Activated CD4-positive, alpha-beta T cell treated with anti-CD3 and anti-CD28 coated beads, Interleukin-2, amount 50 U/mL, for 16 hours (primary cell): ENCODE data around the gene SKIDA1.
A peak's percentile ranks its signal among the peaks of the same experiment; 100 is the strongest.
"Not testable (repeated sequence)": the region's sequence is repeated elsewhere in the genome, so short reads cannot be mapped to it uniquely, and the experiment has no call there.

Source experiments
- DNase-seq: peaks from one replicate; pipeline ENCODE4 v3.0.0-alpha.2; 2020

SKIDA1 gene

DNA sequence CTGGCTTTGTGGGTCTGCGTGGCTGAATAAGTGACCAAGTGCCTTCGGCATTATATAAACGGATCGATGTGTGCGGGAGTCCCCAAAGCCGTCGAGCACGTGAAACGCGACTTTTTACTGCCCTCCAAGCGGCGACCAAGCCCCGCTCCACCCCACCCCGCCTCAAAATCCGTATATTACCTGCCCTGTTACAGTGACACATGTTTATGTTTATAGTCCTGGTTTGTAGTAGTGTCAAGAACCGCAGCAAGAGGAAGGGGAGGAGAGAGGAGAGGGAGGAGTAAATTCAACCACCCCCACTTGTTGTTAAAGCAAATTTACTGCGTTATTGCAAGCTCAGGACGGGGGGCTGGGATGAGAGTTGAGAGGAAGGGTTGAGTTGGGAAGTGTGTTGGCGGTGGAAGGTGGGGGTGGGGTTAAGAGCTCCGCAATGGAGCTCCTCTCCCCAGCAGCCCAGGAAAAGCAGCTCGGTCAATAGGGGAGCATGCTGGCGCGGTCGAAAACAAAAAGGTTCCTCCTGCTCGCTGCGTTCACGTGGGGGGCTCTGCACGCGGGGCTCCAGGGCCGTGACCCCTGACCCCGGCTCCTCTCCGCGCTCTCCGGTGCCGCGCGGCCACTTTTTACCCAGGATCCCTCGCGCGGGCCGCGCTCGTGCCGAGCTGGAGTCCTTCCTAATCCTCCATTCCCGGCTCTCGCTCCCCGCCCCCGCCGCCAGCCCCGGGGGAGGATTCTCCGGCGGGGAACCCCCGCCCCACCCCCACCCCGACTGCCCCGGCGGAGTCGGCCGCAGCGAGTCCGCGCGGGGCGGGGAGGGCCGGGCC, at the start of gene SKIDA1:
TSS of gene SKIDA1 (minus strand) at position 316 of the 821 bp plus-strand sequence. CDS start 7,860 bp downstream, outside the sequence.
- peak; percentile 74 for DNase-seq

DNA sequence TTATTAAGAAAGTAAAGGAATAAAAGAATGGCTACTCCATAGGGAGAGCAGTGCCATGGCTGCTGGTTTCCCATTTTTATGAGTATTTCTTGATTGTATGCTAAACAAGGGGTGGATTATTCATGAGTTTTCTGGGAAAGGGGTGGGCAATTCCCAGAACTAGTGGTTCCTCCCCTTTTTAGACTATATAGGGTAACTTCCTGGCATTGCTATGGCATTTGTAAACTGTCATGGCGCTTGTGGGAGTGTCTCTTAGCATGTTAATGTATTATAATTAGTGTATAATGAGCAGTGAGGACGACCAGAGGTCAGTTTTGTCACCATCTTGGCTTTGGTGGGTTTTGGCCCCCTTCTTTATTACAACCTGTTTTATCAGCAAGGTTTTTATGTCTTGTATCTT, 49.0 kb upstream of the SKIDA1 start:
- not testable (repeated sequence) for DNase-seq

DNA sequence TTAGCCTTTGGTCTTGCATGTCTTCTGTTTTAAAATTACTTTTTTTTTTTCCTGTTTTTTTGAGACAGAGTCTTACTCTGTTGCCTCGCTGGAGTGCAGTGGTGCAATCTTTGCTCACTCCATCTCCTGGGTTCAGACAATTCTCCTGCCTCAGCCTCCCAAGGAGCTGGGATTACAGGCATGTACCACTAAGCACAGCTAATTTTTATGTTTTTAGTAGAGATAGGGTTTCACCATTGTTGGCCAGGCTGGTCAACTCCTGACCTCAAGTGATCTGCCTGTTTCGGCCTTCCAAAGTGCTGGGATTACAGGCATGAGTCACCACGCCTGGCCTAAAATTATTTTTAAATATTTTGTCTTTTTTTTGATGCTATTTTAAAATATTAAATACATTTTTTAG, 47.1 kb upstream of the SKIDA1 start:
- no peak for DNase-seq

DNA sequence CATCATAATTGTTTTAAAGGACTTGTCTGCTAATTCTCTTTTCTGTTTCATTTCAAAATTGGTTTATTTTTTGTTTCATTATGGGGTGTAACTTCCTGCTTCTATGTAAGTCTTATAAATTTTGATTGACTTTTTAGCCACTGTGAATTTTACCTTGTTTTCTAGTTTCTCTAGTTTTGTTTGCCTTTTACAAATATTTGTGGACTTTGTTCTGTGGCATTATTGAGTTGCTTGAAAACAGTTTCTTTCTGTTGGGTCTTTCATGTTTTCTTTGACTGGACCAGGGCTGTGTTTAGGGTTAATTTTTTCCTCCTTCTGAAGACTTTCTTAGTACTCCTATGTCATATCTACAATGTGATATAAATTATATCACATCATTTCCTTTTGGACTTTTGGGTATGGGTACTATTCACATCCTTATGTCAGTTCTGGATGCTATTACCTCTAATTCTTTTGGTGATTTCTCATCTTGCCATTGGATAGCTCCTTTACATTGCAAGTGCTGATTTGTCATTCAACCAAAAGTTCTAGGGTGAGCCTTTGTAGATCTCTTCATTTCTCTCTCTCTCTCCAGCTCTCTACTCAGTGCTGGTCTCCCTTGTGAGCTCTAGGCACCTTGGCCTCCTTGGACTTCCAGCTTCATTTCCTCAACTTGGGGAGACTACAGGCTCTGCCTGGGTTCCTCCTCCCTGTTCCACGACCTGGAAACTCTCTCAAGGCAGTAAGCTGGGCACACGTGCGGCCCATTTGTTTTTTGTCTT, 45.5 kb upstream of the SKIDA1 start:
- no peak for DNase-seq

DNA sequence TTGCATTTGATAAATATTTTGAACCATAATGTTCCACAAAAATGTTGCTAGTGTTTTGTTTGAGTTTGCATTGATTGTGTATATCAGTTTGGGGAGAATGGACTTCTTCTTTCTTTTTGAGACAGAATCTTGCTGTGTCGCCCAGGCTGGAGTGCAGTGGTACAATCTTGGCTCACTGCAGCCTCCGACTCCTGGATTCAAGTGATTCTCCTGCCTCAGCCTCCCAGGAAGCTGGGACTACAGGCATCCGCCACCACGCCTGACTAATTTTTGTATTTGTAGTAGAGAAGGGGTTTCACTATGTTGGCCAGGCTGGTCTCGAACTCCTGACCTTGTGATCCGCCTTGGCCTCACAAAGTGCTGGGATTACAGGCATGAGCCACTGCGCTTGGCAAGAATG, 33.5 kb upstream of the SKIDA1 start:
- not testable (repeated sequence) for DNase-seq

DNA sequence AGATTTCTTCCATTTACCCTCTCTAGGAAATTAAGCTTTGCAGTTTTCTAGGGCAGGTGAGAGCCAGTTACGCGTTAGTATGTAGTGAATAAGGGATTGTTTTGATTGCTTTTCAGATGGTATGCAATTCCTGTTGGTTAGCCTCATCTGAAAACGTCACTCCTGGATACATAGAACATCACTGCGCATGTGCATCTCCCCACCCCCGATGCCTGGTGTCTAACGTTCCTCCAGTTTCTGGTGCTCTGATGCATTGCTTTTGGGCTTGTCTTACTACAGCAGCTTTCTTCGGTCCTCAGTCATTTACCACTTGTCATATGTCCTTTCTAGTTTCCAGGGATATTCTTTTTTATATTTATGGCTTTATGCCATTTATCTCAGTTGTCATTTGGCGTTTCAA, 31.0 kb upstream of the SKIDA1 start:
- DNase-seq: no peak

DNA sequence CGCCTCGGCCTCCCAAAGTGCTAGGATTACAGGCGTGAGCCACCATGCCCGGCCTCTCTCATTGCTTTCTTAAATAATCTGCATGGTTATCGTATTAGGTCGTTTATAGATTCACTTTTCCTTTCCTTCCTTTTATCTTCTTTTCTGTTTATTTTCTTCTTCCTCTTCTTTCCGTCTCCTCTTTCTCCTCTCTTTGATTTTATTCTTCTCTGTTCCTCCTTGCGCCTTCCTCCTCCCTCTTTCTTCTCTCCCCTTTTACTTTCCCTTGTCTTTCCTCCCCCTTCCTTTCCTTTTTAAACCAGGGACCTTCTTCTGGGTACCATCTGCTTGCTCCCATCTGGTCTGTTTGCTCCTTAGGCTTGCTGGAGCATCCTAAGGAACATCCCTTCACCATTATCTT, 27.2 kb upstream of the SKIDA1 start:
- DNase-seq: no peak

DNA sequence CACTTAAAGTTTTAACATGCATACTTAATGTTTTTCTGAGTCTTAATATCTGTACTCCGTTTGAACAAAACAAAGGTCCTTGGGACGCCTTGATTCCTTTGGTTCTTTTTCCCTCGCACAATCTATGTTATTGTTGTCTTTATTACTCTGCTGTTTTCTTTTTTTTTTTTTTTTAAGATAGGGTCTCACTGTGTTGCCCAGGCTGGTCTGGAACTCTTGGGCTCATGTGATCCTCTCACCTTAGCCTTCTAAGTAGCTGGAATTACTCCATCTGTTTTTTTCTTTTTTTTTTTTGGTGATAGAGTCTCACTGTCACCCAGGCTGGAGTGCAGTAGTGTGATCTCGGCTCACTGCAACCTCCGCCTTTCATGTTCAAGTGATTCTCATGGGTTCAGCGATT, 21.8 kb upstream of the SKIDA1 start:
- DNase-seq: no peak

DNA sequence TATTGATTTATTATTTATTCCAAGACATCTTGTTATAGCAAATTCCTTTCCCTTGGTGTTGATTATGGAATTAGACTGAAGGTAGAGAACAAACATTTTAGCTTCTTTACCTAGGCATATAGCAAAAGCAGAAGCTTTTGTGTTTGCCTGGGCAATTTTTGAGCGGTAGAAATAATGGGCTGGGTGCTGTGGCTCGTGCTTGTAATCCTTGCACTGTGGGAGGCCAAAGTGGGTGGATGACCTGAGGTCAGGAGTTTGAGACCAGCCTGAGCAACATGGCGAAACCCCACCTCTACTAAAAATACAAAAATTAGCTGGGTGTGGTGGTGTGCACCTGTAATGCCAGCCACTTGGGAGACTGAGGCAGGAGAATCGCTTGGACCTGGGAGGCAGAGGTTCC, 15.2 kb upstream of the SKIDA1 start:
- not testable (repeated sequence) for DNase-seq

DNA sequence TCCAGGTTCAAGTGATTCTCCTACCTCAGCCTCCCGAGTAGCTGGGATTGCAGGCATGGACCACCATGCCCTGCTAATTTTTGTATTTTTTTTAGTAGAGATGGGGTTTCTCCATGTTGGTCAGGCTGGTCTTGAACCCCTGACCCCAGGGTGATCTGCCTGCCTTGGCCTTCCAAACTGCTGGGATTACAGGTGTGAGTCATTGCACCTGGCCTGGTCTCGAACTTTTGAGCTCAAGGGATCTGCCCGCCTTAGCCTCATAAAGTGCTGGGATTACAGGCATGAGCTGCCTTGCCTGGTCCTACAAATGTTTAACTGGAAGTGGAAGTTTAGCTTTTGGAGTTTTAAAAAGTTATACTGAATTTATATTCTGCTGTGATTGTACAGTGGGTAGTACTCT, 11.4 kb upstream of the SKIDA1 start:
- DNase-seq: no peak

DNA sequence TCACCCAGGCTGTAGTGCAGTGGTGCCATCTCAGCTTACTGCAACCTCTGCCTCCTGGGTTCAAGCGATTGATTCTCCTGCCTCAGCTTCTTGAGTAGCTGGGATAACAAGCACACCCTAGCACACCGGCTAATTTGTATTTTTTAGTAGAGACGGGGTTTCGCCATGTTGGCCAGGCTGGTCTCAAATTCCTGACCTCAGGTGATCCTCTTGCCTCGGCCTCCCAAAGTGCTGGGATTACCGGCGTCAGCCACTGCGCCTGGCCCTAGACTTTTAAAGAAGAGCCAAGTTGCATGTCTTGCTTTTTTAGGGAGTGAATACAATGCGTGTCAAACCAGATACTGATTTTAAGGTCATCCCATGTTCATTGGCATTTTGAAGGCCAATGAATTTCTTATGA, 10.5 kb upstream of the SKIDA1 start:
- DNase-seq: not testable (repeated sequence)

DNA sequence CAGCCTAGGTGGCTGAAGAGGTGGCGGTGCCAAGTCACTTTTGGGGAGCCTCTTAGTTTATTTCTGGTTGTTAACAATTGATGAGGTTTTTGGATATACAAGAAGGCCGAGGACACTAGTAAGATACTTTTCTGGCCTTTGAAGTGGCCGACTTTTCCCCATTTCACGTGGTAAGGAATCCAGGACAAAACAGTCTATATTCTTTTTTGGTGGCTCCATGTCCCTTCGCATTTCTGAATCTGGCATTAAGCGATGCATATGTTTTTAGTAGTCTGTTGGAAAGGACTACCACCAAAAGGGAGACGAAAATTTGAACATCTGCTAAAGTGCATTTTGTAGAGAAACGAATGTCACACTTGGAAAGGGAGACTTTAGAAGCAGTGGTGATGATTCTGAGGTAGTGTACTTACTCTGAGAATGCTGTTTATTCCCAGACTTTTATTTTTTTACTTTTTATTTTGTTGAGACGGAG, 10.0 kb upstream of the SKIDA1 start:
- DNase-seq: no peak

DNA sequence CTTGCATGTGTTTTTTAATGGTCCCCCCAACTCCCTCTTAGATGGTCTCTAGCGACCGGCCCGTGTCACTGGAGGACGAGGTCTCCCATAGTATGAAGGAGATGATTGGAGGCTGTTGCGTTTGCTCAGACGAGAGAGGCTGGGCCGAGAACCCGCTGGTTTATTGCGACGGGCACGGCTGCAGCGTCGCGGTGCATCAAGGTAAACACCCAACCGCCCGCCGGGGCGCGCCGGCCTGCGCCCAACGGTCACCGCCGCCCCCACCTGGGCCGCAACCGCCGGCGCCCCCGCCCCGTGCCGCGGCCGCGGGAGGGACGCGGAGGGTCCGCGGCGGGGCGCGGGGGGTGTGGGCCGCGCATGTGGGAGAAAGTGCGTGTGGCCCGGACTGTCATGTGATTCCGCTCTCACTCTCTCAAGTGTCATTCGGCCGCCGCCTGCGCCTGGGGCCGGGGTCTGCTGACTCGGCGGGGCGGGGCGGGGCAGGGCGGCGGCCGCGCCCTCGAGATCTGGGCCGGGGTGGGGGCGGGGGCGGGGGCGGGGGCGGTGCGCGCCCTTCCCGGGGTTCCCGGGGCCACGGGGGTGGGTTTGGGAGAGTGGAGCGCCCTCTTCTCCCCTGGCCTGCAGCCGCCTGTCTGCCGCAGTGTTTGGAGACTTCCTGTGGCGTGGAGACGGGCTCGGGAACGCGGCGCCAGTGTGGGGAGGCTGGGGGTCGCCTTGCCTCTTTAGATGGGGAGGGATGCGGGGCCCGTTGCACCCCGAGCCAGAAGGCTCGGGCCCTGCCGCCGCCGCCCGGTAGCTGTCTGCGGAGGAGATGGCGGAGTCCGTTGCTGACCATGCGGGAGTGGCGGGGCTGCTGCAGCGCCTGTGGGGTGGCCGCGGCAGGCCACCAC, 9.4 kb upstream of the SKIDA1 start:
- DNase-seq: peak; percentile 37

DNA sequence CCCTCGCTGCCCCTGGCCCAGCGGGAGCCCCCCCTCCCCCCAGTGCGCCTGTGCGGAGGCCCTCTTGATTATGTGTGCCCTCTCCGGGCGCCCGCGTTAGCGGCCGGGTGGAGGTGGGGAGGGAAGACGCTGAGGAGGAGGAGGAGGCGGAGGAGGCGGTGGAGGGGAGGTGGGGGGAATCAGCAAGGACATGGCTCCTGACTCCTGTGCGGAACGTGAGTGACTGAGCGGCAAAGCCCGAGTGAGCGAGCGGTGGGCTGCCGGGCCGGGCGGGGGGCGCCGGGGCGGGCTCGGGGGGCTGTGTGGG, 8.8 kb upstream of the SKIDA1 start:
- DNase-seq: no peak

DNA sequence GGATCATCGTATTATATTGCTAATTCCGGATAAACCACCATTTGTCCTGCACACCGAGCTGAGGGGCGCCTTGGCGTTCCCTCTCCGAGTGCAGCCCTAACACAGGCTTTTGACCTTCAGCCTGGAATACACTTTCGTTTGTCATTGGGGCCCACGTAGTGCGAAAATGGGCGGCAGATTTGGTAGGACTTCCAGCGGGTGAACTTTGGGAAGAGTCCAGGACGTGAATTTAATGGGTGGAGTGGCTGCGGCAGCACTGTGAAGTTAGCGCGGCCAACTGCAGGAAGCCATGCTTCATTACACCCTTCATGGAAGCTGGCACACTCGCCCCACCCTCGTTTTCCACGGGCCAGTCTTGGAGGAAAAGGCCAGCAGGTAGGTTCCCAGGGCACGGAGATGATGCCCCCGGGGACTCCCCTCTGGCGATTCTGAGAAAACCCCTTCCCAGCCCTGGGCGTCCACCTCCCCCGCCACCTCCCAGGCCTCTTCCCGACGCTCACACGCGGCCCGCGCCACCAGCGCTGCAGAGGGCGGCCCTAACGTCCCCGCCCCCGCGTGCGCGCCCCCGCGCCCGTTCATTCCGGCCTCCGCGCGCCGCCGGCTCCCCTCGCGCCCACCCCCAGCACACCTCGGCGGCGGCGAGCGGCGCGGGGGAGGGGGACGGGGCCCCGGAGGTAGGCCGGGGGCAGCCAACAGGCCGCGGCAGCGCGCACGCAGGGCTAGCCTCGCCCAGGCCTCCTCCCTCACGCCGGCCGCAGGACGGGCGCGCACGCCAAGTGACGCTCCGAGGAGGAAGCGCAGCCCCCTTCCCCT, 8.2 kb upstream of the SKIDA1 start, which contains the start of gene MLLT10:
TSS of gene MLLT10 (plus strand) at position 766 of the 813 bp plus-strand sequence. CDS start 413 bp downstream, outside the sequence.
- DNase-seq: peak; percentile 95

DNA sequence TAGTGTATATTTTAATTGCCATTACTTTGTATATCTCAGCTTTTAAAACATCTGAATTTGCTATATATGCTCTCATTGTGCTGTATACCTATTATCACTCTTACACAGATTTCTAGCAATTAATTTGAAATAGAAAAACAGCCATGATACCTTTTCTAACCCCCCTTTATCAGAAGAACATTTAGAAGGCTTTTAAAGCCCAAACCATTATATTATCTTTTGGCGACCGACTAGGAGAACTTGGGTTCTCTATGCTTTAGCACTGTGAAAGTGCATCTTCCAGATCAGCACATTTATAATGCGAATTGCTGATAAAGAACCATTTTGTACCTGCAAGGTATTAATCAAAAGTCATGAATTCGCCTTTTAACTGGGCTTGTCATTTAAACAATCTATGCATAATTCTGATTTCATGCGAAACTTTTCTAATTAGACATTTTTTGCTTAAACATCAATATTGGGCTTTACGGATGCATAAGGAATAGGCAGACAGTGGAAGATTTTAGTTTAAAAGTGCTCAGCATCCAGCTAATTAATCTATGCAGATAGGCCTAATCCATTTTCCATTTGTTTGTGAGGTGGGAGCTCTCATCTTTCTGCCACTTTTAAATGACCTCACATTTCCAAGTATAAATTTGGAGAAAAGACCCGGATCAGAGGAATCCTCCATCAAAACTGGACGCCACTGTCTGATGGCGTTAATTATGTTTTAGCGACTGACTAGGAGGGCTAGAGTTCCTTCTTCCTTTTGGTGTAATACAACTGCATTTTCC, 7.4 kb upstream of the SKIDA1 start:
- no peak for DNase-seq

DNA sequence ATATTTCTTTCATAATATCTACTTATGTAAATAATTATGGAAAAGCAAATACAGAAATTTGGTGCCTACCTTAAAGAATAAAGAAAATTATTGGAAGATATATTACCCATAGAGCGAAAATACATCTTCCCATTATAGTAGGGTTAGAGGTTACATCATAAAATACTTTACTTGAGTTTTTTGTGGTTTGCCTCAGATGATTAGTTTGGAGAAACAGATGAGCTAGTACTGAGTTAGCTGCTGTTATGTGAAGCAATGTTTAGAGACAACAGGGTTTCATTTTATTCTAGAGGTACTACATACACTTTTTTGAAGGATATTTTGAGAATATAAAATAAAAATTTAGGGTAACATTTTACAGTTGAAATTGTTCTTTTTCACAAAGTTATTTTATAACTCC, 5.7 kb upstream of the SKIDA1 start:
- peak; percentile 30 for DNase-seq

DNA sequence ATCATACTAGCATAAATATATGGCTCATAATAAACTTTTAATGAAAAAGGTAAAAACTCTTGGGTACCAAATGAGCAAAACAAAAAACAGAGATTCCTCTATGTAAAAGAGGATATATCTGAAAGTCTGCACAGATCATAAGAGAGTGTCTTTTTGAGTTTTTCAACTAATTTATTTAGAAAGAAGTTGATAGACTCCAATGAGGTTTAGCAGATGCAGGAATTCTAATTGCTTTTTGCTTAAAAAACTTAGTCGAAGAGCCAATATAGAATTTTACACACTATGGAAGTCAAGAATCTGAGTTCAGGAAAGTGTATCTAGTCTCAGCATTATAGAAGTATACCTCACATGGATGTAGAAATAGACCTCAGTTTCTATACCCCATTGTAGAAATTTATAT, 5.2 kb upstream of the SKIDA1 start:
- no peak for DNase-seq

DNA sequence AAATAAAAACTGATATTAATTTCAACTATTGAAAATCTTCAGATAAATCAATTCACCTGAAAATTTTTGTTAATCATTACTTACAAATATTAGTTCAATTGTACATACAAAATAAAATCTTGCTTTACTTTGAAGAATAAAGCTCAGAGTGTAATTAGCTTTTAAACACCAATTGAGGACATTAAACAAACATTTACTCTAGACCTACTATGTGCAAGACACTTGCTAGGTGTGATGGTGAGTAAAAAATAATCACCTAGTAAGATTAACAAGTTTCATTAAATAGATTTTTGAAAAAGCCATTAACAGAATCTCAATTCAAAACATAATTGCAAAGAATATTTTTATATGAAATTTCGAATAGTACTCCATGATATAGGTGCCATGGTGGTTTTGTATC, 4.7 kb upstream of the SKIDA1 start:
- DNase-seq: no peak

DNA sequence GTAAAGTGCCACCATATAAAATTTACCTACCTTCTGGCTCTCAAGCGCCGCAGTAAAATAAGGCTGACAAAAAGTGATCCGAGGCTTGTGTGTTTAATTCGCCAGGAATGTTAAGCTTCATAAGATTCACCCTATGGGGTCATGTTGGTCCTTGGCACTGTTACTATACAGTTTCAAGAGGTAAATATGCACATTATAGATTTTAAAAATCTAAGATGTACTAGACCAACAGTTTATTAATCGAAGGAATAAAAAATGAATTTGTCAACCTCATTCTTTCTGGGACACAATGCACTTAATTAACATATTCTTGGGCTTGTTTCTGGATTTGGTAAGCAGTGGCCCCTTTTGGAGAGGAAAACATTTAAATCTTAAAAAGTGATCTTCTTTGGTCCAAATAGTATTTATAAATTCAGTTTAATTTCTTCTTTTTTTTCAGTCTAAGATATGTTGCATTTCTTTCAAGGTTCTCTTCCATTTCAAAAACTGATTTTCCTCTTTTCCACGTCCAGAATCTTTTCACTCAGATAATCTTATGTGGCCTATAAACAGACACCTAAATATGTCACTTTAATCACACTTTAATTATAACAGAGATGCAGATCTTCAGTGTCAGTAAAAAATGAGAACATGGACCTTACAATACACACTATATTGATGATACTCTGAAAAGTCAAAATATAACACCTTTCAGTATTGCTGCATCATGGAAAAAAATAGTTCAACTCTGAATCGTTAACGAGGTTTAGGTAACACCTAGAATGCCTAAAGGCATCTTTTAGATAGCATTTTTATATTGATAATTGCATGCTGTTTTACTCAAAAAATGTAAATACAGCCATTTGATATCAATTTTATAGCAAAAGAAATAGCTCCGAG, 3.8 kb upstream of the SKIDA1 start:
- DNase-seq: no peak
